Hindlimb muscle (tissue), 1 donor: ENCODE results near the gene RBM4B. TPM values are rescaled to one million over a fixed set of nuclear protein-coding genes. Genes with fewer than 3 reads are reported as not detected.

ENCODE experiments used
- DNase-seq: peaks from one replicate; pipeline ENCODE4 v3.0.0-alpha.2; 2013
- polyA plus RNA-seq: library from polyadenylated mRNA; unstranded; fragments of 120-200 nt; gene quantifications from one replicate; pipeline ENCODE4 v1.2.1, GENCODE V29; 2013; ENCODE audit not compliant: insufficient read length

Gene RBM4B
- polyA plus RNA-seq, 1 donor: 38.0 TPM

DNA sequence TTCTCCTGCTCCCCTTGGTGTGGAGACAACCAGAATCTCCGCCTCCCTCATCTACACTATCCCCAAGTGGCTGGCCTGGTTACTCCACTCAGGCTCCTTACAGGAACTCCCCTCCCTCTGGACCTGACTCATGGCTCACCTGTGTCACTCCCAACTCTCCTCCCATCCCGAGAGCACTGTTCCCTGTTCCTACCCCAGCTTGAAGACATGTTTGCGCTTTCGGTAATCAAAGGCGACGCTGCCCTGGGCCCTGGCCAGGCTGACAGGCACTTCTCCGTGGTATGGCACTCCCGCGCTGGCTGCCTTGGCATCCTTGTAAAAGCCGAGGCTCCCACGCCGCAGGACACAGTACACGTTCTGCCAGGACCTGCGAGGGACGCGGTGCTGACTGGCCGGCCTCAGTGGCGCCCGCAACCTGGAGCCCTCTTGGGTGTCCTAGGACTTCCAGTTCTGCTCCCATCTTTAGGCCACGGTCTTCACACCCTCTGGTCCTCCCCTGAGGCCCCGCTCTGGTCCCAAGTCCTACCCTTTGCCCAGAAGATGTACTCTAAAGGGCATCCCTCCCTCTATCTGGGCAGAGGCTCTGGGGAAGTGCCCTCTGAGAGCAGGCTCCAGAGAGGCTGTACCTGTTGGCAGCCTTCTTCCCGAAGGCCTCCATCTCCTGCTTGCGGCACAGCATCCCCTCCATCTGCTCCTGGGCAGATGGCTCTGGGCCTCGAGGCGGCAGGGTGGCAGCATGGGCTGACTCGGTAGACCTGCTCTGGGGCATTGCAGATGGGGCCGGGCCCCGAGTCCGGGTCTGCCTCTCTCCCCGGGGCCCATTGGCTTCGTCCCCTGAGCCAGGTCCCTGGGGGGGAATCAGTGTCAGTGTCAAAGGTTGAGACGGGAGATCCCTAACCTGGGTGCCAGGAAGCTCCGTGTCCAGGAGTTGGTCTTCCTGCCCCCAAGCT, 9.4 kb upstream of the RBM4B start:
- no peak for DNase-seq

DNA sequence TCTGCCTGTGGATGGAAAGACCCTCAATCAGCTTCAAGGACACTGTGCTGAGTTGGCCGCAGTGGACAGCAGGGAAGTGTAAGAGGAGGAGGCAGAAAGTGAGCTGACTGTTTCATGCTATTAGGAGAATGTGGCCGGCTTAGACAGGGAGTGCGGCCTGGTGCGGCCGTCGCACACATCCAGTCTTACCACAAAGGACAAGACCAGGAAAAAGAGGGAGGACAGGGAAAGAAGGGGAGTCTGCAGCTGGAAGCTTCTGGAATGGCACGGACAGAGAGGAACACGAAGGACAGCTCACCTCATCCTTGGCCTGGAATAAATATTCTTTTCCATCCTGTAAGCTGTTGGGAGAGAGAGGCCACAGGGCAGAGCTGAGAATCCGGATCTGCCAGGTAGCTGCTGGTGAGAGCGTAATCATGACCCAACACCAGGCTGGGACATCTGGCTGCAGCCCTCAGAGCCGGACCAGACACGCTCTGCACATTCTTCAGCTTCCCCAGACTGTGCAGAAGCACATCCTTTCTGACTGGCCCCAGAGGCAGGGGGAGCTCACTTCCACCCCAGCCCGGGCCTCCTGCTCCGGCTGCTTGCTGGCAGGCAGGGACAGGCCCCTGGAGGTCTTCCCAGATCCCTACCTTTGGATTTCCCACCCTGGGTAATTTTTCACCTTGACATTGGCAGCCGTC, 8.6 kb upstream of the RBM4B start:
- DNase-seq: no peak

DNA sequence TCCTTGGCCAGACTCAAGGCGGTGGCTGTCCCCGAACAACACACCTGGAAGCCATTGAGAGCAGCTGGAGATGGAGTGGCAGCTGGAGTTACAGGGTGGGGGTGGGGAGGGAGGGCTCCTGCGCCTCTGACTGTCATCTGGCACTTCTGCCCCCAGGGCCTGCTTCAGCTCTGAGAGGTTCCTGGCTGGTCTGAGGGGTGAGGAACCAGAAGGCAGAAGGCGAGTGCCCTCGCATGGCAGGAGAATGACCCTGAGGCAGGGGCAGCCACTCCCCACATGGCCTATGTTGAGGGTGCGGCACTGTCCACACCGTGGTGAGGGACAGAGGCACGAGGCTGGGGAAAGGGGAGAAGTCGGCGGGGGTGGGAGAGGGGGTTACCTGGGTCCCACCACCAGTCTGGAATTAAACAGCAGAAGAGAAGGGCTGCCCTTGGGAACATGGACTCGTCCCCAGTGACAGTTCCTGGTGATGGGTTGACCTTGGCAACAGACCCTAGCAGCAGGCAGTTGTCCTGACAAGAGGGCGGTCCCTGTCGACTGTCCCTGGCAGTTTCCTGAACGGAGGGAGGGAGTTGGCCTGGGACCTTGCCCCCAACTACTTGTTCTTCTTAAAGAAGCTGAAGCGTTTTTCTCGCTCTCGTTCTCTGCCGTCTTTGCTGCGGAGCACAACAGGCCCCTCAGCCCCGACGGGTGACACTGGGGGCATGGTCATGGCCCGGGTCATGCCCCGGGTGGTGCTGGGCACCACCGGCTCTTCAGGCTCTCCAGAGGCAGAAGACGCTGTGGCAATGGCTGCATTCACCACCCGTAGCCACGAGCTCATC, 7.8 kb upstream of the RBM4B start:
- no peak for DNase-seq

DNA sequence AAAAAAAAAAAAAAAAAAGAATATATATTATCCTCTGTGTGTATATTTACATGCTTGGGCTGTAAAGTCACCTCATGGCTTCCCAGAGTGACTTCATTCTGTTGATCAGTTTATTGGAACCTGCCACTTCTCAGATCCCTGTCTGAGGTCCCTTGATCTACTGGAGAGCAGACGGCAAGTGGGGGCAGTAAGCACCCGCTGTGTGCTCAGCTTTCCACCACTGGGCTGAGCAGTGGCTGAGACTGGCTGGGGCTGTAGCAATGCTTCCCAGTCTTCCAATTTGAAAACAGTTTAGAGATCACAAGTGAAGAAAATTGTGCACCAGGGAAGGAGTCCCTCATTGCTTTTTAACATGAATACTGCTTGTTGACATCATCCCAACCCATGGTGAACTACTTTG, 6.9 kb upstream of the RBM4B start:
- no peak for DNase-seq

DNA sequence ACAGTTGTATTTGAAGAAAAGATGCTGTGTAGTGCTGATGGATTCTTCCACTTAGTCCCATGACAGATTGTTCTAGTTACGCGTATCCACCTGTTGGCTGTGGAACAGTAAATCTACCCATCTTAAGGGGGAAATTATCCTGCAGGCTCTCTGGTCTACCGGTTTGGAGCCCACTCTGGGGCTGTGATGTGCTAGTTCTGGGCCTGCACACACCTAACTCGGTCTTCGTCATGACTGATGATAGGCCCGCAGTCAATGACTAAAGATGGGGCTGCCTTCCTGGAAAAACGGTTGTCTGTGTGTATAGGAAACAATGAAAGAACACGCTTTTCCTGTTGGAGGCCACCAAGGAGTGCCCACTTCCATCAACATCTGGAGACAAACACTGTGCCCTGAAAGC, 6.2 kb upstream of the RBM4B start:
- no peak for DNase-seq

DNA sequence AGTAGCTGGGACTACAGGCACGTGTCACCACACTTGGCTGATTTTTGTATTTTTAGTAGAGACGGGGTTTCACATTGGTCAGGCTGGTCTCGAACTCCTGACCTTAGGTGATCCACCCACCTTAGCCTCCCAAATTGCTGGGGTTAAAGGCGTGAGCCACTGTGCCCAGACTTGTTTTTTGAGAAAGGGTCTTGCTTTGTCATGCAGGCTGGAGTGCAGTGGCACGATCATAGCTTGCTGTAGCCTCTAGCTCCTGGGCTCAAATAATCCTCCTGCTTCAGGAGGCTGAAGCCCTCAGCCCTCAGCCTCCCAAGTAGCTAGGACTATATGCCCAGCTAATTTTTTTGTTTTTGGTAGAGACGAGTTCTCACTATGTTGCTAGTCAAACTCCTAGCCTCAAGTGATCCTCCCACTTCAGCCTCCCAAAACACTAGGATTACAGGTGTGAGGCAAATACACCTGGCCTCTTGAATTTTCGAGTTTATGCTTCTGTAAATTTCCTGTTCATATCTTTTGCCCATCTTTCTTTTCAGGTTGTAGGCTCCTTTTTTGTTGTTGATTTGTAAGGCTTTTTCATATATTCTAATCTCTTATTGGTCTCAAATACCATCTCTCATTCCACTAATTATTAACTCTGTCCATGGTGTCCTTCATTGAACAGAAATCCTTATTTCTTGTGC, 3.4 kb upstream of the RBM4B start:
- DNase-seq: no peak

DNA sequence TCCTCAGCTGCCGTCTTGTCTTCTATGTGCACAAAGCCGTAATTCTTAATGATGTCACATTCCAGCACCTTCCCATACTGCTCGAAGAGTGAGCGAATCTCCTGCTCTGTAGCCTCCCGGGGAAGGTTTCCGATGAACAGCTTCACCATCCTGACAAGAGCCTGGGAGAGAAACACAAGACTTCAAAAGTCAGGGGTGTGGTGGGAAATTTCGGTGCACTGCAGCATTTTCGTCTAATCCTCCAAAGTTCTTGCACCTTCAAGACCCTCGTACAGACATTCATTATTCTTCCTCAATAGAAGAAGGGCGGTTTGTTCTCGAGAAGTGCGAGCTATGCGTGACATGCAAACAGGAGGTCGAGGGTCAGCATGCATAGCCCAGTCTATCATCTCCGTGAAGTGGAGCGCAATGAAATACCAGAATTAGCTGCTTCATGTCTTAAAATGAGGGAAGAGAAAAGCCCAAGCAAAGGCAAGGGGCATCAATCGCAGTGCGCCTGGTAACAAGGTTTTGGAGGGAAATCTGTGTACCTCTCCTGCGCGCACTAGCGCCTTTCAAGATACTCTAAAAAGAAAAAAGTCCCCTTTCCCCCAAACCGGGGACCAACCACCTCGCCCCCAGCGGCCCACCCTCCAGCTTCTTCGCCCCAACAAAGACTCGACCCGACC, 622 bp downstream of the RBM4B start:
- no peak for DNase-seq

DNA sequence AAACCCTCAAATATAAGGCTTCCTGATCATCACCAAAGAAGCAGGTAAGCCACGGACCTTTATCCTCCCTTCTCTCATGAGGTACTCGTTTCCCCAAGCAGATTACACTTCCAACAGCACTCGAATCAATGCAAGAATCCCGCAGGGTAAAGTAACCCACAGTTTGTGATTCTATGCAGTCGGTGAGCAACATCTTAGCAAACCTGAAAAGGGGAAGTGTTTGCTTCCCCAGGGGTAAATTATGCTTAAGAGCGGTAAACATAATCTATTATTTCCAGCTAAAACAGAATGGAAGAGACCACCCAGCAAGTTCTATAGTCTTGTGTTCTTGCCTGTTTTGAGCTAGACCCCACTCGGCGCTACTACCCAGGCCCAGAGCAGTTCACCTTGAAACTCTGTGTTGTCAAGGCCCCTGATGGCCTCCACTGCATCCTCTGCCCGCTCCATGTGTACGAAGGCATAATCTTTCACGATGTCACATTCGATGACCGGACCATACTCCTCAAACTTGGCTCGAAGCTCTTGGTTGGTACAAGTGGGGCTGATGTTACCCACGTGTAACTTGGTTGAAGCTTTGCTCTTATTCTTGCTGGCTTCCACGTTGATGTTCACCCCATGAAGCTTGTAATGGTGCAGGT, 1.3 kb downstream of the RBM4B start:
- DNase-seq: no peak

DNA sequence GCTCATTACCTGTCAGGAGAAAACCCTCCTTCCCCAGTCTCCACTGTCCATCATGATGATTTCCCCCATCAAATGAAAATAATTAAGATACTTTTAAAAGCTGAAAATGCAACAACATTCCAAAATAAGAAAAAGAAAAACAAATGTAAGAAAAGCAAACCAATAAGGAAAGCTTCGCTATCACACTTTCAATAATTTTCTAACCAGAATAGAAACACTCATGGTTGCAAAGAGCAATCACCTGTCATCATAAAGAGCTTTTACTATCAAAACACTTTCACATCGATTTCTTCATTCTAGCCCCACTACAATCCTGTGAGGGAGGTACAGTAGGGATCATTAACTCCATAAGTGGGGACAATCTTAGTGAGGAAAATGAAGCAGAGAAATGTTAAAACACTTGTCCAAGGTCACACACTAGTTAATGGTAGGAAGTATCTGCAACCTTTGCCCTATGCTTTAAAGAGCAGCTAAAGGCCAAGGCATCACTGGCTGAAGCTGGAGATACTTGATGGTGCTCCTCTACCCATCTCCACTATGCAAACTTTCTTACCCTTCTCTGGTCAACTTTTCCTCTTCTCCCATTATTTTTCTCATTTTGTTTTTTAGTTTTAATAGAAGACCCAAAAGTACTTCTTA, 2.6 kb downstream of the RBM4B start:
- DNase-seq: no peak

DNA sequence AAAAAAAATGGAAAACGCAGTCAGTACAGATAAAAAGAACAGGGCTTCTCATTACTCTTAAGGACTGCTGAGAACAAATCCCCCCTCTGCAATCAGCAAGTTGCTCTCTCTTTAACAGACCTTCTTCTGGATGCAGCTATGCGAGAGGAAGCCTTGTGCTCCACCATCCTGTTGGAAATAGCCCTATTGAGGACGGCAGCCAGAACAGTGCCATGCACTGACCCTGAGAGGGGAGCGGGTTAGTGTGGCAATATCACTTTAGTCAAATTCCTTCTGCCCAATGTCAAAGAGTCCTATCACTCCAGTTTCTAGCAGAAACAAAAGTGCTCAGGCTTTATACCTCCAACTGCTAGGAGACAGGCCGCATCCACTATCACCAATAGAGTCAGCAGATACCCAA, 6.9 kb downstream of the RBM4B start:
- no peak for DNase-seq

DNA sequence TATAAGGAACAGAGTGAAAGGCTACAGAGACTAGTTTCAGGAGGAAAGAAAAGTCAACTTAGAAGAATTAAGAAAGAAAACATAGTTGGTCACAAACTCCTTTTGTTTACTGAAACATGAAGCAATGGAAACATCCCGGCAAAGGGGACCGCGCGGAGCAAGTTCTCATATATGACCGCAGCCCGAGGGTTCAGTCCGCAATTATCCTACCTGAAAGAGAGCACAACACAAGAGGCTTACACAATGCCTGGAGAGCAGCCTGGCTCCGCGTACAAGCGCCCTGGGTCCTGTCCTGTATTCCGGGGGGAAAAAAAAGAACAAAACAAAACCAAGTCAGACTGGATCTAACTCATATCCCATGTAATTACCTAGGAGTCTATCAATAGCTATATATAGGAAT, 12.3 kb downstream of the RBM4B start:
- no peak for DNase-seq

DNA sequence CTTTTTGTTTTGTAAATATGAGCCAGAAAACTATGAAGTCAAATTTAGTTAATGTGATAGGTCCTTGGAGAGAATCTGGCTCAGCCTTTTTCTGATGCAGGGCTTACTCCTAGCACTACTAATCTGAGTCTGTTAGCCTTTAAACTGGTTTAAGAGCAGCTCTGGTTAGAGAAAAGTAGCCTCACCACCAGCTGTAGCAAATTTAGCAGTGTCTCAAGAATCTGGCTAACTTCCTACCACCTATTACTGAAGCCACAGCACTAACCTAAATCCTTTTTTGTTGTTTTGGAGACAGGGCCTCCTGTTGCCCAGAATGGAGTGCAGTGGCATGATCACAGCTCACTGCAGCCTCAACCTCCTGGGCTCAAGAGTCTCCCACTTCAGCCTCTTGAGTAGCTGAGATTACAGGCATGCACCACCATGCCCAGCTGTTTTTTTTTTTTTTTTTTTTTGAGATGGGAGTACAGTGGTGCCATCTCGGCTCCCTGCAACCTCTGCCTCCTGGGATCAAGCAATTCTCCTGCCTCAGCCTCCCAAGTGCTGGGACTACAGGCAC, 13.9 kb downstream of the RBM4B start:
- no peak for DNase-seq

DNA sequence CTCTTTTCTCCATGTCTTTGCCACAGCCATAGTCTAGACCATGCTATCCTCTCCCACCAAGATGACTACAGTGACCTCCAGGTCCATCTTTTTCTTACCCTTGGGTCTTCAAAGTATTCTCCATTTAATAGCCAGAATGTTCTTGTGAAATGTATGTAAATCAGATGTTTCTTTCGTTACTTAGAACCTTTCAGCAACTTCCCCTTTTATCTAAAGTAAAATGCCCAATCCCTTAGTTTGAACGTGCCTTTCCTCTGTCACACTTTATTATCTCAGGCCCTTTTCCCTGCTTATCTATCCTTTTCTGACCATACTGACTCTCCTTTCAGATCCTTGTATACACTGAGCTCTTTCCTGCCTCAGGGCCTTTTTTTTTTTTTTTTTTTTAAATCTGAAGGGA, 17.9 kb downstream of the RBM4B start:
- no peak for DNase-seq

DNA sequence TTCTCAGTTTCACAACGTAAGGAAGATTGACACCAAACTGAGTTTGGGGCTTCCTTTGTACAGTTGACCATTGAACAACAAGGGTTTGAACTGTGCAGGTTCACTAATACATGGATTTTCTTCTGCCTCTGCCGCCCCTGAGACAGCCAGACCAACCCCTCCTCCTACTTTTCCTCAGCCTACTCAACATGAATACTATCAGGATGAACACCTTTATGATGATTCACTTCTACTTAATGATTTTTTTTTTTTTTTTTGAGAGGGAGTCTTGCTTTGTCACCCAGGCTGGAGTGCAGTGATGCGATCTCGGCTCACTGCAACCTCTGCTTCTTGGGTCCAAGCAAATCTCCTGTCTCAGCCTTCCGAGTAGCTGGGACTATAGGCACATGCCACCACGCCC, 24.6 kb downstream of the RBM4B start:
- DNase-seq: no peak

DNA sequence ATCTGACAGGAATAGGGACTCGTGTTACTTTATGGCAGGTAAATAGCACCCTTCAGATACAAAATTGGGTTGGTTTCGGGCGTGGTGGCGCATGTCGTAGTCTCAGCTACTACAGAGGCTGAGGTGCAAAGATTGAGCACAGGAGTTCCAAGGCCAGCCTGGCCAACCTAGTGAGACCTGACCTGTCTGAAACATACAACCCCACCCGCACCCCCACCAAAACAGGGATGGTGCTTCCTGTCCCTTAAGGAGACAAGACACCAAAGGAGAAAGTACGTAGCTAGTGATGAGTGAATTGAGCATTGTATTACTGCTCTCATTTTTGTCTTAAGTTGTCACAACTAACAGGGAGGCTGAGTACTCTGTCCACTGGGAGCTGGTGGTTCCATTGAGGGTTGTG, 25.0 kb downstream of the RBM4B start:
- DNase-seq: no peak

DNA sequence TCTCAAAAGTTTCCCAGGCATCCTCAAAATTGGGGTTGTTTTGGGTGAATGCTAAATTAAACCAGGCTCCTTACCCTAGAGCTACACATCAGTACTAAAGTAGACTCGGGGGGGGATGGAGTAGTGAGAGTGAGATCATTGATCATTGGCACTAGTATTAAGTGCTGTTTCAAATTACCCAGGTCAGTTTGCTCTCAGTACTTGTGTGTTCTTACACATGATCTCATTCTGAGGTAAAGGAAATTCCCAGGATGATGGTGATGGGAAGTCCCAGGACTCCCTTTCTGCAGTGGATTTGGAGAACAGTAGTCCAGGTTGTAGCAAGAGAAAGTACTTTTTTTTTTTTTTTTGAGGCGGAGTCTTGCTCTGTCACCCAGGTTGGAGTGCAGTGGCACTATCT, 26.7 kb downstream of the RBM4B start:
- no peak for DNase-seq

DNA sequence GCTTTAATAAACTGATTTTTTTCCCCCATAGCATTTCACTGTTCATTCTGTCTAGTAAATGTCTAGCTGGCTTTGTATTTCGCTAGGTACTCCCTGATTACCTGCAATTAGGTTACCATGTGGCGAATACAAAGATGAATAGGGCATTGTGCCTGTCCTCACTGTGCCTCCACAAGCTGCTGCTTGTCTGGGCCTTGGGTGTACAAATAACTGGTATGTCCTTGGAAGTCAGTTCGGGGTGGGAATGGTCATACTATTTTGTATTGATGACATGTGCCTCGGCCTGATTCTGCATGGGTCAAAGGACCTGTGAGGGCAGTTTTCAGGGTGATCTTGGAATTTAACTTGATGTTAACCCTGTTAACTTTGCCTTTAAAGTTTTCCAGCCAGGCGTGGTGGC, 27.8 kb downstream of the RBM4B start:
- no peak for DNase-seq

DNA sequence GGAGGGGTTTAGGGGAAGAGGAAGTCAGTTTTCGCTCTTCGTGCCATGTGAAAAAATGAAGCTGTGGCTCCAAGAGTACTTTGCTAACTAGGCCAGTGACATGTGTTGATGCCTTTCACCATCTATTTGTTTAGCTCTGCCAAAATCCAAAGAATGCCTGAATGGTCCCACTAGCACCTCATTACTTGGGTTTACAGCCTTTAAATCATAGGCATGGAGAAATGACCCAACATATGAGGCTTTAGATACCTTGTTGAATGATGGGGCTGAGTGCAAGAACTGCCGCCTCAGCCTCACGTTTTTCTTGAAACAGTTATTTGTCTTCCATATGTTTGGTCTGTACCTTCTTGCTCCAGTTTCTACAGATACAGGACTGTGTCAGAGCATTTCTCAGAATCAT, 30.9 kb downstream of the RBM4B start:
- no peak for DNase-seq

DNA sequence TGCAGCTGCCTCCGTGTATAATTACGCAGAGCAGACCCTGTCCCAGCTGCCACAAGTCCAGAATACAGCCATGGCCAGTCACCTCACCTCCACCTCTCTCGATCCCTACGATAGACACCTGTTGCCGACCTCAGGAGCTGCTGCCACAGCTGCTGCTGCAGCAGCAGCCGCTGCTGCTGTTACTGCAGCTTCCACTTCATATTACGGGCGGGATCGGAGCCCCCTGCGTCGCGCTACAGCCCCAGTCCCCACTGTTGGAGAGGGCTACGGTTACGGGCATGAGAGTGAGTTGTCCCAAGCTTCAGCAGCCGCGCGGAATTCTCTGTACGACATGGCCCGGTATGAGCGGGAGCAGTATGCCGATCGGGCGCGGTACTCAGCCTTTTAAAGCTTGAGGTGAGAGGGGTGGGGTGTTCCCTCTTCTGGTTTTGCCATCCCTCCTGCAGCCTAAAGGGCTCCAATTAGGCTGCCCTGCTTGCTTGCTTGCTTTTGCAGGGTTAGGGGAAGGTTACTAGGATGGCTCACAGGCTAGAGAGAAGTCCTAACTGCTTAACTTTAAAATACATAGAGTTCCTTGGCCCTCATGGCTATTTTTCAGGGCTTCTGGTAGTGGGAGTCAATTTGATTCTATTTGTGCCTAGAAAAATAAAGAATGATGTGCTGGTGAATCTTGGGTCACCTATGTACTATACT, 33.8 kb downstream of the RBM4B start:
- no peak for DNase-seq

DNA sequence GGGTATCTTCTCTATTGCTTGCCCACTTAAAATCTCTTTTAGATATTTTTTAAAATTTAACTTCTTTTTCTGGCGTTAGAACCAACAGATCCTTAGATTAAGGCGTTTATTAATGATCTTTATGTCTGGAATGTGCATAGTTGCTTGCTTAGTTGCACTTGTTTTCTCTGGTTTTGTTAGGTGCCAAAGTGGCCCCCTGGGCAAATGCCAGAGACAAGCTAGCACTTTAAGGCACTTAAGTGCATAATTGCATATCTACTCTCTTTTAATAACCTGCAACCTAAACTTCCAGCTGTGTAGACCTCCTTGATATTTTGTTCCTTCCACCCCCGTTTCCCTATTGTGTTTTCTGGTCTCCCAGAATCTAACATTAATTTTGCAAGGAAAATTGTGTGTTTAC, 35.9 kb downstream of the RBM4B start:
- DNase-seq: no peak
